Natural killer cell treated with Interleukin-12 subunit alpha and Interleukin-12 subunit beta and Interleukin-15 and Interleukin-18, amount 100 ng/mL, for 72 hours (primary cell): ENCODE data around the gene TACC3. TPM values are rescaled to one million over a fixed set of nuclear protein-coding genes. Genes with fewer than 3 reads are reported as not detected.
A peak's percentile ranks its signal among the peaks of the same experiment; 100 is the strongest.

Experiments used
- ATAC-seq, 2 donors: fragments of 150-1000 bp; cut with Tn5 transposase in 1 of 2; sonication (Bioruptor Pico), chemical (Tn5 transposase) in 1 of 2; 2 replicates each; pipeline ENCODE4 v1.10.0; 2021
- DNase-seq: peaks from one replicate; pipeline ENCODE4 v3.0.0; 2022; ENCODE audit warnings: low spot score
- H3K27ac Mint-ChIP-seq, 2 donors: 1 replicate in 1 of 2; 2 replicates in 1 of 2; pipeline ENCODE4 v1.8.0; 2022; ENCODE audit warnings: mixed read lengths in 2 of 2, mild to moderate bottlenecking in 1 of 2, moderate library complexity in 1 of 2
- H3K27me3 Mint-ChIP-seq, 2 donors: 1 replicate in 1 of 2; 2 replicates in 1 of 2; pipeline ENCODE4 v1.8.0; 2022; ENCODE audit warnings: mixed read lengths in 2 of 2
- H3K36me3 Mint-ChIP-seq: one replicate; pipeline ENCODE4 v1.8.0; 2022; ENCODE audit warnings: mixed read lengths
- H3K4me1 Mint-ChIP-seq, 2 donors: 1 replicate in 1 of 2; 2 replicates in 1 of 2; pipeline ENCODE4 v1.8.0; 2022; ENCODE audit warnings: low read depth in 2 of 2, mixed read lengths in 2 of 2, mild to moderate bottlenecking in 1 of 2
- H3K4me3 Mint-ChIP-seq: one replicate; pipeline ENCODE4 v1.8.0; 2022; ENCODE audit warnings: mixed read lengths
- H3K9me3 Mint-ChIP-seq: 2 replicates; pipeline ENCODE4 v1.8.0; 2022; ENCODE audit warnings: mixed read lengths
- total RNA-seq, 2 donors: library from RNA; stranded (reverse); gene quantifications; one replicate each; pipeline ENCODE4 v1.2.3, GENCODE V29; 2022

The TACC3 gene
- 100 to 1,000 TPM in 1 of 2 donors, 10 to 100 TPM in 1; 97.2 to 212 TPM for total RNA-seq

DNA sequence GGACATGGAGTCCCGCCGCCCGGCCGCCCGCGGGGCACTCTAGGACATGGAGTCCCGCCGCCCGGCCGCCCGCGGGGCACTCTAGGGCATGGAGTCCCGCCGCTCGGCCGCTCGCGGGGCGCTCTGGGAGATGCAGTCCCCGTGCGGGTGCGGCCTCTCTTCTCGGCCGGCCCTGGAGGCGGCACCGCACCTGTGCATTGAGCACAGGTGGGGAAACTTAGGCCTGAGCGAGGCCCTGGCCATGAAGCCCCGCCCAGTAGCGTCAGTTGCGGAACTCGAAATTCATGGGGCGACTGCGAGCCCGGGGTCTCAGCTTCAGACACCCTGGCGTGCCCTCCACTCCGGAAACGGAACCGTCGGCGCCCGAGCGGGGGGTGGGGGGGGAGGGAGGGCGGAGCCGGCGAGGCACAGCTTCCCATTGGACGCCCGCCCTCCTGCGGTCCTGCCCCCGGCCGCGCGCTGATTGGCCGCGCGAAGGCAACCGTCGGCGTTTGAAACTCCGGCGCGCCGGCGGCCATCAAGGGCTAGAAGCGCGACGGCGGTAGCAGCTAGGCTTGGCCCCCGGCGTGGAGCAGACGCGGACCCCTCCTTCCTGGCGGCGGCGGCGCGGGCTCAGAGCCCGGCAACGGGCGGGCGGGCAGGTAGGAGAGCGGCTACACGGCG is at the start of gene TACC3, which contains the start of gene TMEM129:
TSS of gene TACC3 (plus strand) at position 519 of the 663 bp plus-strand sequence. CDS start 1,901 bp downstream, outside the sequence.
TSS of gene TMEM129 (minus strand) at position 321 of the 663 bp plus-strand sequence. CDS start 486 bp downstream, outside the sequence.
- H3K4me1 Mint-ChIP-seq, result peaks cover 33 to 35% of the 10 kb centered on the region in 2 donors
- peak; percentile 86 to 91 for ATAC-seq

DNA sequence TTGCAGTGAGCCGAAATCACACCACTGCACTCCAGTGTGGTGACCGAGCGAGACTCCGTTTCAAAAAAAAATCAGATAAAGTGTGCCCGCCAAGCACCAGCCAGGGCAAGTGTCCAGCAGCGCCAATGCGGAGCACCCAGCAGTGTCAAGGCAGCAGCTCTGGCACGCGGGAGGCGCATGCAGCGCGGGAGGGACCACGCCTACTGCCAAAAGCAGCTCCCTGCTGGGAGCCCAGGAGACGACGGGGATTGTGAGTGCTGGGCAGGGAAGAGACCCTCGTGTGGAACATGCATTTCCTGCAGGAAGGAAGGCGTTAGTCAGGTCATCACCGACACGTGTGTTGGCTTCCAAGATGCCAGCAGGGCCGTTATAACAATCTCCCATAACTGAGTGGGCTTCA is 47.6 kb upstream of the TACC3 start:
- no peaks in the 10 kb centered on the region for H3K9me3 Mint-ChIP-seq
- ATAC-seq (no peak), DNase-seq (no peak)
- no peak overlapping the region for H3K27ac Mint-ChIP-seq
- H3K4me3 Mint-ChIP-seq, result no peak overlapping the region
- no peaks in the 10 kb centered on the region for H3K4me1 Mint-ChIP-seq
- H3K27me3 Mint-ChIP-seq, result no peaks in the 10 kb centered on the region
- no peaks in the 10 kb centered on the region for H3K36me3 Mint-ChIP-seq

More for the DNA sequence above, at the start of gene TACC3, which contains the start of gene TMEM129:
- Mint-ChIP-seq H3K27ac (peak within 1 kb of the TSS; percentile 90 to 93), H3K4me3 (peak within 1 kb of the TSS; percentile 95), H3K36me3 (no peaks in the 10 kb centered on the region), H3K27me3 (no peaks in the 10 kb centered on the region), H3K9me3 (no peaks in the 10 kb centered on the region)
- DNase-seq, result peak; percentile 93

DNA sequence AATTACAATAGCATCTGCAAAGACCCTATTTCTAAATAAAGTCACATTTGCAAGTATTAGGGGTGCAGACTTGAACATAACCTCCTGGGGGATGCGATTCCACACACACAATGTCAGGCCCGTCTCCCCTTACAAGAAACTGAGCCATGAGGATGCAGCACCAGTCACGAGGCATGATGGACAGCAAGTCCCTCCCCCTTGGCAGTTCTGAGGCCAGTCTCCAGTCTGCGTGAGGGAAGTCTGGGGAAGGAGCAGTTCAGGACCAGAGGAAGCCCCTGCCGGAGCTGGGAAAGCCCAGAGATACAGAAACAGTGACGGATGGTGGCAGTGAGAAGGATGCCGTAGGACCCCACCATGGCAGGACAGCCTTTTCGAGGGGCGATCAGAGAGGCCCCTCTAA is 46.6 kb upstream of the TACC3 start:
- no peak overlapping the region for H3K4me3 Mint-ChIP-seq
- no peaks in the 10 kb centered on the region for H3K9me3 Mint-ChIP-seq
- no peaks in the 10 kb centered on the region for H3K27me3 Mint-ChIP-seq
- no peak overlapping the region for H3K27ac Mint-ChIP-seq
- no peaks in the 10 kb centered on the region for H3K4me1 Mint-ChIP-seq
- ATAC-seq (no peak), DNase-seq (no peak)
- no peaks in the 10 kb centered on the region for H3K36me3 Mint-ChIP-seq

DNA sequence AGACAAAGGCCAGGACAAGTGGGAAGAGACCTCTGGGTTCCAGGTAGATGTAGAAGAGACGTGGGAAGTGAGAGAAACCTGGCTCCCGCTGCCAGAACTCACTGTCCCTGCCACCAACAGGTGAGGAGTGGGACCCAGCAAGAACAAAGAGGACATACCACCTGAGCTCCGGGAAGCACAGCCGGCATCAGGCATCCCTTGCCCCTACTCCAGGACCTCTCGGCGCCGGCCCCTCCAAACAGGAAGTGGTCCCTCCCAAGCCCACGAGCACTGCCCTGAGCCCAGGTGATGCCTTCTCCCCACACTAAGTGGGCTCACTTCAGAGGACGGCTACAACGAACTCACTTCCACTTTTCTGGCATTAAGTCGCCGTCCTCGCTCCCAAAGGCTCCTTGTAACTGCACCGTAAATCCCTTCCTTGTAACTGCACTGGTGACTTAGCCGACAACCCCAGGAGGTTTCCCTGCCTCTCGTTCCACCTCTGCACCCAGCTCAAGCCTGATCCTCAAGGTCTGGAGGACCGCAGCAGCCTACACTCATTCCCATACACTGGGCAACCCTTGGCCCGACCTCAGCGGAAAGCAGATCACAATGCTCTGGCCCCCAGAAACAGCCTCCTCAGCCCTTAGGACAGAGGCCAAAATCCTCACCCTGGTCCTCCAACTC is 46.1 kb upstream of the TACC3 start:
- no peak overlapping the region for H3K27ac Mint-ChIP-seq
- ATAC-seq (no peak), DNase-seq (no peak)
- H3K9me3 Mint-ChIP-seq, result no peaks in the 10 kb centered on the region
- no peaks in the 10 kb centered on the region for H3K36me3 Mint-ChIP-seq
- no peaks in the 10 kb centered on the region for H3K4me1 Mint-ChIP-seq
- H3K4me3 Mint-ChIP-seq, result no peak overlapping the region
- no peaks in the 10 kb centered on the region for H3K27me3 Mint-ChIP-seq

DNA sequence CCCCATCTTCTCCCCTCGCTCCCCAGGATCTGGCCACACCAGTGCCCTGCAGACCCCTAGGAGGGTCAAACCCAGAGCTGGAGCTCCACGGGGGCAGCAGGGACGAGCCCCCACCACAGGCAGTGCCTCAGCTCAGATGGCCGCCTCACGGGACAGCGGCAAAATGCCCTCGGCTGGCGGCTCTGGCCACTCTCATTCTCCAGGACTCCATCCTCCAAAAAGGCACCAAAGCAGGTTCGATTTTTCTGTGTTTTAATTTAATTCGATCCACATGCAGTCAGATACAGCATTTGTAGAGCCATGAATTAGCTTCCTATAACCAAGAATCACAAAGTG is 45.6 kb upstream of the TACC3 start:
- Mint-ChIP-seq H3K4me3 (no peak overlapping the region), H3K9me3 (no peaks in the 10 kb centered on the region), H3K27ac (no peak overlapping the region), H3K4me1 (no peaks in the 10 kb centered on the region), H3K27me3 (no peaks in the 10 kb centered on the region), H3K36me3 (no peaks in the 10 kb centered on the region)
- DNase-seq (no peak), ATAC-seq (no peak)

DNA sequence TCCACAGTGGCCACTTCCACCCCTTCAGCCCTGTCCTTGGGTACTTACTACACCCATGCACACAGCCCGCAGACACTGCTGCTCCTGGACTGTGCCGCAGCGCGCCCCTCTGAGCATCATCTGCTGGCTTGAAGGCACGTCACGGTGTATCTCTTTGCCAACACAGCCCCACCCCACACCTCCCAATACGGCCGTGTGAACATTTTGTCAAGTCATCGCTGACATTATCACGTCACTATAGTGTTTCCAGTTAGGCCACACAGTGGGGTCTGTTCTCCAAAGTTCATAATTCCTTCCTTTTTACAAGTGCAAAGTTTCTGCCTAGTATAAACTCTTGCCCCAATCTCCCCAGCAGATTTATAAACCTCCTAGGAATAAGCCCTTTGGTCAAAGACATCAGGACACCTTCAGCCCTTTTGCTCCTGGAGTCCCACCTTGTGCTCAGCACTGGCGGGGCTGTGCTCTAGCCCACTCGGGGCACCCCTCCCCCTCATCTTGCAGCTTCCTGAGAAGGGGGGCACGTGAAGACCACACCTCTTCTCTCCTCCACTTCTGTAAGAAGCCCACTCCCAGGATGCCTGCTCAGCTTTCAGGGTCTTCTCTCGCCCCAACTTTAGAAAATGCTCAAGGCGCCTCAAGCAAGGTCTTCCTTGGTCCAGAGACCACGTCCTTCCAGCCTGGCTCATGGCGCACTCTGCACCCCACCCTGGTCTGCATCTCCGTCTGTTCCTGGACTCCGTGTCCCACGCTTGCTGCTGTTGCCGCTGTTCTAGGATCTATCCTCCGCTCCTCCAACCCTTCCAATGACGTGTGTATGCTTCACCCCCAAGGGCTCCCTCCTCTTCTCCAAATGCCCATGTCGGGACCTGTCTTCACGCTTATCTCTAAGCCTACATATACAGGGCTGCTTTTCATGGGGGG is 44.5 kb upstream of the TACC3 start:
- Mint-ChIP-seq H3K4me3 (no peak overlapping the region), H3K9me3 (no peaks in the 10 kb centered on the region), H3K27me3 (no peaks in the 10 kb centered on the region), H3K36me3 (no peaks in the 10 kb centered on the region), H3K27ac (no peak overlapping the region), H3K4me1 (no peaks in the 10 kb centered on the region)
- ATAC-seq, result no peak
- no peak for DNase-seq

DNA sequence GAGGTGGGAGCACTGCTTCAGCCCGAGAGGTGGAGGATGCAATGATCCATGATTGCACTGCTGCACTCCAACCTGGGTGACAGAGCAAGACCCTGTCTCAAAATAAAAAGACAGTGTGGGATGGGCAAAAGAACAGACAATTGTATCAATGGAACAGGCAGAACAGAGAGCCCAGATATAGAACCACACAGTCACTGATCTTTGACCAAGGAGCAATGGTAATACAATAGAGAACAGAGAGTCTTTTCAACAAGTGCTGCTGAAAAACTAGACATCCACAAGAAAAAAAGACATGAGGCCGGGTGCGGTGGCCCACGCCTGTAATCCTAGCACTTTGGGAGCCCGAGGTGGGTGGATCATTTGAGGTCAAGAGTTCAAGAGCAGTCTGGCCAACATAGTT is 43.1 kb upstream of the TACC3 start:
- ATAC-seq (no peak), DNase-seq (no peak)
- Mint-ChIP-seq H3K9me3 (no peaks in the 10 kb centered on the region), H3K4me3 (no peak overlapping the region), H3K27ac (no peak overlapping the region), H3K27me3 (no peaks in the 10 kb centered on the region), H3K36me3 (no peaks in the 10 kb centered on the region), H3K4me1 (peaks cover 3 to 6% of the 10 kb centered on the region in 2 donors)

DNA sequence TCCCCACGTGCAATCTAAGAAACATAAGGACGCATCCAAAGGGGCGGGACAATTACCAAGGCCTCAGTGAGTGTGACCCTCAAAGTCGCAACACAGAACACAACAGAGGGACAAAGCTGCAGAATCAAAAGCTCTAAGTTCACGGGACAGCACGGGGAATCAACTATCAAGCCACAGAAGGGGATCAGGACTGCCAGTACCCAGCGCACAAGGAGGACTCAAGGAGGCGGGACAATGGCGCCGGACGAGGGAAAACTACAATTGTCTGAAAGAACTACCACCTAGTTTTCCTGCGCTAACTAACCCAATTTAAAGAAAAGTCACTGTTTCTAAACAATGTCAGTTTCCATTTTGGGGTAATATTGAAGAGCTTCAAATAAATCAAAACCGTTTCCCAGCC is 38.5 kb upstream of the TACC3 start:
- H3K27ac Mint-ChIP-seq, result peak overlapping the region; percentile 54 to 79
- no peaks in the 10 kb centered on the region for H3K9me3 Mint-ChIP-seq
- H3K36me3 Mint-ChIP-seq, result no peaks in the 10 kb centered on the region
- peaks cover 6 to 10% of the 10 kb centered on the region in 2 donors for H3K4me1 Mint-ChIP-seq
- no peaks in the 10 kb centered on the region for H3K27me3 Mint-ChIP-seq
- peak overlapping the region; percentile 89 for H3K4me3 Mint-ChIP-seq
- DNase-seq (no peak), ATAC-seq (no peak)

DNA sequence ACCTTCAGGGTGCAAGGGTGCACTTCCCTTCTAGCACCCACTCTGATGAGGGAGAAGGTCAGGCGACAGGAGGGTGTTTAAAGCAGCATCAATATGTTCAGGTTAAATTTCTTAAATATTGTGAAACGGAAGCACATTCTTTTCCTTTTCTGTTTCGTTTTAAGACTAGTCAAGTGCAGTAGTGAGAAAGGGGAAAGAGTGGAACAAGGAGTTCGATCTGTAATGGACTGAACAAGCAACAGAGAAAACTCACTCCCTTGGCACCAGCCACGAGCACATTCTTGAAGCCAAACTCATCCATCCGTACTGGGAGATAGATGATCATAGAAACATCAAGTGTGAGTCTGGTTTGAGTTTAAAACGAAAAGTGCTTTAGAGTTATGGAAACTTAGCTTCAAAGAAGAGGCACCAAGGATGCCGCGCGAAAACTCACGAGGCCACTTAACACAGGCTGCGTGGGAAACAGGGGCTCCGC is 38.0 kb upstream of the TACC3 start:
- Mint-ChIP-seq H3K36me3 (no peaks in the 10 kb centered on the region), H3K9me3 (no peaks in the 10 kb centered on the region), H3K4me1 (peaks cover 6 to 10% of the 10 kb centered on the region in 2 donors), H3K27me3 (no peaks in the 10 kb centered on the region), H3K4me3 (peak overlapping the region; percentile 89), H3K27ac (peak overlapping the region; percentile 54 to 79)
- ATAC-seq, result no peak
- no peak for DNase-seq

DNA sequence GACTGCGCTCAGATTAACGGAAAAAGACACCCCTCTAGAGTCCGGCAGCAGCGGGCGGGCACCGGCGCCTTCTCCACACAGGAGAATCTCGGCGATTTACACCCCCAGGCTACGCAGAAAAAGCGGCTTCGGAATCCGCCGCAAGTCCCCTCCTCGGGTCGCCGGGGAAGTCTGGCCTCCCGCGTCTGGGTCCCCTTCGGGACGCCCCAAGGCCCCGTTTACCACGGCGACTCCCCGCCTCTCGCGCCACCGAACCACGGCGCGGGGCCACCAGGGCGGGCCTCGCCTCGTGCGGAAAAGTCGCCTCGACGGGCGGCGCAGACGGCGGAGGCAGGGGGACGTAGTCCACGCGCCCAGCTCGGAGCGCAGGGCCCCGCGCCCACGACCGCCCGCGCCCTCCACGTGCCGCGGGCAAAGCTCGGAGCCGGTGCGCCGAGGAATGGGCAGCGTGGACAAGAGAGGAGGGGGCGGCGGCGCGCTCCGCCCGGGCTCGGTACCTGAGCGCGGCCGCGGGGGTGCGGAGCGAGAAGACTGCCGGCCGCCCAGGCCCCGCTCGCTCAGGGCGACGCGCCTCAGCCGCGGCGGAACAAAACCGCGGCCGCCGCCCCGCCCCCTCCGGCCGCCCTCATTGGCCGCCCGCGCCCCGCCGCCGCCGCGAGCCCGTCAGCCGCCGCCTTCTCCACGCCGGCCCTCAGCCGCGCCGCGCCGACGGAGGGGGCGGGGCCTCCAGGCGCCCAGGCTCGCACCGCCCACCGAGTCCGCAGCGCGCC is 37.4 kb upstream of the TACC3 start, which contains the start of gene FAM53A:
TSS of gene FAM53A (minus strand) at position 578 of the 770 bp plus-strand sequence. CDS start 15,572 bp downstream, outside the sequence.
- DNase-seq (peak; percentile 96), ATAC-seq (peak; percentile 98)
- Mint-ChIP-seq H3K36me3 (no peaks in the 10 kb centered on the region), H3K27ac (peak within 1 kb of the TSS; percentile 54 to 79), H3K4me1 (peaks cover 6 to 10% of the 10 kb centered on the region in 2 donors), H3K4me3 (peak within 1 kb of the TSS; percentile 89), H3K9me3 (no peaks in the 10 kb centered on the region), H3K27me3 (no peaks in the 10 kb centered on the region)

DNA sequence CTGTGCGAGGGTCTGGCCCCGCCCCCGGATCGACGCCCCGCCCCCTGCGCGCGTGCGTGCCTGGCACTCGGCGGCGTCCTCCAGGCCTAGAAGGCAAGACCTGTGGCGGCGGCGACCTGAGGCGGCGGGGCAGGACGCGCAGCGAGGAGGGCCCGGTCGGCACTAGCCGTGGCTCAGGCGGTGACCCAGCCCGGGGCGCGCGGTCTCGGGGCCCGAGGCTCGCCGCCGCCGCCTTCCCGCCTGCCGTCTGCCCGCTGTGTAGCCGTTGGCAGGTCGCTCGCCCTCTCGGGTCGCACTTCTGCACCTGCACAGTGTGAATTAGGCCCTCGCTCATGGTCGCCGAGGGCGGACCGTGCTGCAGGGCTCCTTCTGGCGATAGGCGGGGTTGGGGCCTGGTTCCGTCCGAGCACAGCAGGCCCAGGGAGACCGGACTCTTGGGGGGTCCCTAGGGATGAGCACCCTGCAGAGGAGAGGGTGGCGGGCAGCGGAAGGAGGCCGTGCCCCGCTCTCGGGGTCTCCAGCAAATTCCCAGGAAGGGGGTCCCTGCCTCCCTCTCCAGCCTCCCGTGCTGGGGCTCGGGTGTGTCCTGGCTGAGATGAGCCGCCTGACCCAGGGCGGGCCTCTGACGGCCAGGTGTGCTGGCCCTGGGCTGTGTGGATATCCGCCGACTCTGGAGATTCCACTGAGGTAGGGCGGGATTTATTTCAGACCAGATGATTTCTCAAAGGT is 36.7 kb upstream of the TACC3 start:
- H3K4me1 Mint-ChIP-seq, result peaks cover 6 to 10% of the 10 kb centered on the region in 2 donors
- no peak overlapping the region for H3K27ac Mint-ChIP-seq
- ATAC-seq (peak in 1 of 2 donors; percentile 0), DNase-seq (no peak)
- no peaks in the 10 kb centered on the region for H3K27me3 Mint-ChIP-seq
- no peaks in the 10 kb centered on the region for H3K36me3 Mint-ChIP-seq
- H3K9me3 Mint-ChIP-seq, result no peaks in the 10 kb centered on the region
- H3K4me3 Mint-ChIP-seq, result no peak overlapping the region

DNA sequence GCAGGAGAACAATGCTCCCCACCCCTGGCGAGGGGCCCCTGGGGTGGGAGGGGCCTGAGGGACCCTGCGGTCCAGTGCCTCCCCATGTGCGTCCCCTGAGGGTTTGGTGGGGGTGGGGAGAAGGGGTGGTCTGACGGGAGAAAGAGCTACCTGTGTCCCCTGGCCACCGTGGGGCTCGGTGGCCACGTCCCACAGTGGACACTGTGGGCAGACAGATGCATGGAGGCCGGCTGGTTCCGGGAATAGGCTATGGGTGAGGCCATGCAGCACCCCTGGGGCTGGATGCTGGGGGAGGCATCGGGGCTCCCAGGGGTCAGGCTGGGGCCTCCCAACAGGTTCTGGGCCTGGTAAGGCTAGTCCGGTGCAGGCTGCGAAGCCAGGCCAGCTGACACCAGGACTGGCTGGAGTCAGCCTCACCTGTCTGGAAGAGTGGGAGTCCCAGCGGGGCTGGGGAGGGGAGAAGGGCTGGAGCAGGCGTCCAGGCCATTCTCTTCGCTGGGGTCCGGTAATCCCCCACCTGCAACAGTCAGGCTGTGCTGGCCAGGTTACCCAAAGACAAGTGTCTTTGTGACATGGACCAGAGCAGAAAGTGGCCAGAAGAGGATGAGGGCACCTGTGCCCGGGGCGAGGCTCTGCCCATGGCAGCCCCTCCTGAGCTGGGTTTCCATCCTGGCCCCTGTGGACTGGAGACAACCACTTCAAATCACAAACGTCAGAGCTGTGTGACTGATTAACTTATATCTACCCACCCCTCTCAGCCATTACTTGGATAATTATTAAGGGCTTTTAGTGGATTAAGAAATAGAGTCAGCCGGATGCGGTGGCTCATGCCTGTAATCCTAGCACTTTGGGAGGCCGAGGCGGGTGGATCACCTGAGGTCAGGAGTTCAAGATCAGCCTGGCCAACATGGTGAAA is 35.8 kb upstream of the TACC3 start:
- ATAC-seq (no peak), DNase-seq (no peak)
- H3K4me3 Mint-ChIP-seq, result no peak overlapping the region
- H3K4me1 Mint-ChIP-seq, result peaks cover 6 to 10% of the 10 kb centered on the region in 2 donors
- H3K27ac Mint-ChIP-seq, result no peak overlapping the region
- H3K27me3 Mint-ChIP-seq, result no peaks in the 10 kb centered on the region
- H3K36me3 Mint-ChIP-seq, result no peaks in the 10 kb centered on the region
- no peaks in the 10 kb centered on the region for H3K9me3 Mint-ChIP-seq
